Activated gamma-delta T cell treated with anti-CD3 and anti-CD28 coated beads, Interleukin-2, amount 50 U/mL, for 16 hours (primary cell): ENCODE measurements around the gene LDLRAD3.
"Not testable (repeated sequence)": the region's sequence is repeated elsewhere in the genome, so short reads cannot be mapped to it uniquely, and the experiment has no call there.

Source experiments
- DNase-seq: peaks from one replicate; pipeline ENCODE4 v3.0.0-alpha.2; 2020; ENCODE audit warnings: low read depth

Gene LDLRAD3, protein sequence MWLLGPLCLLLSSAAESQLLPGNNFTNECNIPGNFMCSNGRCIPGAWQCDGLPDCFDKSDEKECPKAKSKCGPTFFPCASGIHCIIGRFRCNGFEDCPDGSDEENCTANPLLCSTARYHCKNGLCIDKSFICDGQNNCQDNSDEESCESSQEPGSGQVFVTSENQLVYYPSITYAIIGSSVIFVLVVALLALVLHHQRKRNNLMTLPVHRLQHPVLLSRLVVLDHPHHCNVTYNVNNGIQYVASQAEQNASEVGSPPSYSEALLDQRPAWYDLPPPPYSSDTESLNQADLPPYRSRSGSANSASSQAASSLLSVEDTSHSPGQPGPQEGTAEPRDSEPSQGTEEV

GRCh38 chr11:35943713-35944502 is at the start of gene LDLRAD3:
LDLRAD3 (plus strand) TSS chr11:35944062; CDS start chr11:35944099, 37 bp downstream.
- peak; percentile 6 for DNase-seq

GRCh38 chr11:35897019-35897418 is 46.8 kb upstream of the LDLRAD3 start:
- no peak for DNase-seq

- no peak for DNase-seq
These were observed 40.9 kb upstream of the LDLRAD3 start for GRCh38 chr11:35902961-35903360.

- no peak for DNase-seq
These were observed 38.1 kb upstream of the LDLRAD3 start for GRCh38 chr11:35905646-35906276.

GRCh38 chr11:35906277-35906661 is 37.6 kb upstream of the LDLRAD3 start:
- no peak for DNase-seq

DNA sequence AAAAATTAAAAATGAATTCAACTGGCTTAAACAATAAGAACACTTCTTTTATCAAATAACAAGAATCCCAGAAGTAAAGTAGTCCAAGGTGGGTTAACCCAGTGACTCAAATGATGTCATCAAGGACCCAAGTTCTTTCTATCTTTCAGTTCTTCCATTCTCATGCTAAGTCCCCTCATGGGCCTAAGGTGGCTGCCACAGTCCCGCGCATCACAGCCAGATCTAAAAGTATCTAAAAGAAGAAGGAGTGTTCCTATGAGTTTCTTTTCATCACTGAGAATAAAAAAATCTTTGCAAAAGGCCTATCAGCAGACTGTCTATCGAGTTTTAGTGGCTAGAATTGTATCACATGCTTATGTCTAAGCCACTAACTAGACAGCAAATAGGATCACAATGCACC is 37.2 kb upstream of the LDLRAD3 start:
- DNase-seq = no peak

DNA sequence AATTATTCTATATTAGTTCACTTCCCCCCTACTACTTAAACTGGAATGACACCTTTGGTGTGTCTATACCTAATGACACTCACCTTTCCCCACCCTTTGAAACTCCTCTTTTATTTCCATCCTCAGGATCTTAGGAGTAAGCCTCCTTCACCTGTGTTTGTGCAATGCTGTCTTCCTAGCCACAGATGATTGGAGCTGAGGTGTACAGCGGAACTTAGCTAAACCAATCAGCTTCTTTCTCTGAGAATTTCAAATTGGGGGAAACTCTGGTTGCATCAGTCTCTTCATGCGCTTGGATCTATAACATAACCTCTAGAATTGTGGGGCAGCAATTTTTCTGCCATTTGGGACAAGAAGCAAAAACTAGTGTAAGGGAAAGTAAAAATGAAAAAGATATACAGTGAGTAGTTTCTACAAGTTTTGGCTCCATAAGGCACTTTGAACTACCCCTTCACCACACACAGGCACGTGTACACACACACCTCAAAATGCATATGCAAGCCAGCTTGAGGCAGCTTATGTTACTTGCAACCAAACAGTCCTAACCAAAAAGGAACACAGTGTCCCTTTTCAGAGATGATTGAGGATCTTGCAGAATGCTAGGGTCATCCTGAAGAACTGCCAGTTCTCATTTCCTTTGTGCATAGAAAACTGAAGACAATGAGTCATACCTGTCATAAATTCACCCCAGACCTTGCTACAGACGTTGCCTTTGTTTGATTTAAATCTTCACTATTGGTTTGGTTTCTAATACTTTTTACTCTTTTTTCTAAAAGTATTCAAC is 36.0 kb upstream of the LDLRAD3 start:
- no peak for DNase-seq

DNA sequence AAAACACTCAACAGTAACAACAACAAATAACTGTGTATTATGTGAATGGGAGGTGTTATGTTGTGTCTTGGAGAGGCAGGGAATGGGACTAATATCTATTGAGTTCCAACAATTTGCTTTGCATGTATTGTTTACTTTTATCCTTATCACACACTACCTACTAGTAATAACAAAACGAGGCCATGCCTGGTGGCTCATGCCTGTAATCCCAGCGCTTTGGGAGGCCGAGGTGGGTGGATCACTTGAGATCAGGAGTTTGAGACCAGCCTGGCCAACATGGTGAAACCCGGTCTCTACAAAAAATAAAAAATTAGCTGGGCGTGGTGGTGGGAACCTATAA is 35.5 kb upstream of the LDLRAD3 start:
- DNase-seq = not testable (repeated sequence)

DNA sequence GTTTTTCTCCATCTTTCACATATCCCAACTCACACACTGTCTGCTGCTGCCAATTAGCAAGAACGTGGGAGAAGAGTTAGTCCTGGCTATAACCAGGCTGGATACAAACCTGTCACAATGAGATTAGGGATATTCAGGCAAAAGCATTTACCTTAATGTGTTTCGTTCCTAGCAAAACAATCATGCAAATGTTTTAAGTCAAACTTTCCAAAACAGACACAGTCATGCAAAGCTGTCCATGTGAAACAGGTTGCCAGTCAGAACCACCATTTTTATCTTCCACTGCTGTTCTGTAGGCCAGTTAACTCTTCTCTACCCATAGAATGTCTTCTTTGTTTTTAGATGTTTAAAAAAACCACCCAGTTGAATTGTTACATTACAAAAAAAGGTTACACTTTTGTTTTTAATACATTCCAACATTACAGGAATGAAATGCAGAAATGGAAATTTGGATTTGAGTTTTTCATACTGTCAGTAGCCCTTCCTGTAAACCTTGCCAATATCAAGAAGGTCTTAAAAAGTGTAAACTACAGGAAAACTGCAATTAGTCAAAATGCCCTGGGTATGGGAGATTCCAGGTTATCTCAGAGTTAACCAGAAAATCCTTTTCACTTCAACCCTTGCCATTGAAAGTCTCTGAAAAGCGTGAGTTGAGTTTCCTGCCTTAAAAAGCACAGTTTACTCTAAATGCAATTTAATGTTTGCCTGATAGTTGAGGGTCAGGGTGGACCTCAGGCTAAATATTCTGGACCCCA is 34.2 kb upstream of the LDLRAD3 start:
- no peak for DNase-seq

- DNase-seq = no peak
These were observed 32.8 kb upstream of the LDLRAD3 start for GRCh38 chr11:35911013-35911412.

DNA sequence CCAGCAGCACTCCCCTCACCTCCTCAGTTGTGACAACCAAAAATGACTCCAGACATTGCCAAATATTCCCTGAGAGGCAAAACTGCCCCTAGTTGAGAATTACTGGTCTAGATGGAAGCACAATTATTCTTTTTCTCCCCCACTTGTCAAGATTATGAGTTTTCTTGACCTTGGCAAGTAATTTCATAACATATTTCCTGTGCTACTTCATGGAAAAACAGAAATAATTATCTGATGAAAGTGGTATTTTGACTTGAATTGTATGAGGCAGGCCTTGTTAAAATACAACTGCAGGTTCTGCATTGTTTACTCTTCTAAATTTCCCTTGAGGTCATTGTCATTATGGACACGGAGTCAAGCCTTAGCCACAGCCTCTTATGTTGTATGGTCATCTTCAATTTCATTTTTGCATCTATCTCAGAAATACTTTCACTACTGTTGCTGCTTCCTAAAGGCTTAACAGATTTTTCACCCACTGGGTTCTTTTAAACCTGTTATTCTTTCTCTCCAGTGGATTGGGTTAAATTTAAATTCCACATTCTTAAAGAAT is 32.2 kb upstream of the LDLRAD3 start:
- DNase-seq = no peak

GRCh38 chr11:35912436-35912835 is 31.4 kb upstream of the LDLRAD3 start:
- not testable (repeated sequence) for DNase-seq

DNA sequence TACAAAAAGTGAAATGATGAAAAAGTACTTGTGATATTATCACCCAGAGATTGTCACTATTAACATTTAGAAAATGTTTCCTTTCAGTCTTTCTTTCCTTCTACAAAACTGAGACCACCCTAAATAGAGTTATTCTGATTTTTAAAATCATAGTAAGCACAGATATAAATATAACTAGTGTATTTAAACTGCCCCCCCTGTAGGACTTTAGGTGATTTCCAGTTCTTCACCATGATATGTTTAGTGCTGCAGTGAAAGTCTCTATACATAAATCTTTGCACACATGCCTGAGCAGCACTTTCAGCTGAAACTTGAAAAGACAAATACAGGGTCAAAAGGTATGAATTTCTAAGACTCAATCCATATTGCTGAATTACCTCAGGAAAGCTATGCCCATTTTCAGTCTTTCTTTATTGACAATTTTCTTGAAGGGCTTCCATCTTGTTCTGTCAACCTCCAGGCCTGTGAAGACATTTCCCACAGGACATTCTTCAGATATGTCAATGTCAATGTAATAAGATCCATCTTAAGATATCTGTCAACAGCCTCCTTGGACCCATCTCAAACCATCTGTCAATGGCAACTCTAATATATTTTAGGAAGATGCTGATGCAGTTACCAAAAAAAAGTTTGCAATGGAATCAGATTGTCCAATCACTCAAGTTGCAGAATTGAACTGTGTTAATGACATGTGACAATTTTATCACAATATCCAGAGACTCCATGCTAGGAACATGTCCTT is 30.8 kb upstream of the LDLRAD3 start:
- no peak for DNase-seq

- no peak for DNase-seq
These were observed 29.0 kb upstream of the LDLRAD3 start for GRCh38 chr11:35914816-35915215.

GRCh38 chr11:35916270-35916669 is 27.6 kb upstream of the LDLRAD3 start:
- DNase-seq = no peak

- no peak for DNase-seq
These were observed 26.2 kb upstream of the LDLRAD3 start for GRCh38 chr11:35917676-35918075.

DNA sequence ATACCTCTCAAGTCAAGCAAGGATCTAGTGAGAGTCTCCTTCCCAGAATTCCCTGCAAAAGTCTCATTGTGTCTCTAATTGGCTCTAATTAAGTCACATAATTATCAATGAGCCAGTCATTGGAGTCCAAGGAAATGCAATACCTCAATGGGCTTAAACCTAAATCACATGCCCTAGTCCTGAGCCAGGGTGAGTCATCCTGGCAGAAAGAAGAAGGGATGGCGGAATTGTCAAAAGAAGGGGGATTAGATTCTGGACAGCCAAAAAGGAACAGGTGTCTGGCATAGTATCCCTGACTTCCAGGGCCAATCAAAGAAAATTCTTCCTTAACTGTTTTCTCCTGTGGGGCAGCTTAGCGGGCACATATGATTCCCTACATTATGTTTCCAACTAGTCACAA is 25.1 kb upstream of the LDLRAD3 start:
- no peak for DNase-seq

DNA sequence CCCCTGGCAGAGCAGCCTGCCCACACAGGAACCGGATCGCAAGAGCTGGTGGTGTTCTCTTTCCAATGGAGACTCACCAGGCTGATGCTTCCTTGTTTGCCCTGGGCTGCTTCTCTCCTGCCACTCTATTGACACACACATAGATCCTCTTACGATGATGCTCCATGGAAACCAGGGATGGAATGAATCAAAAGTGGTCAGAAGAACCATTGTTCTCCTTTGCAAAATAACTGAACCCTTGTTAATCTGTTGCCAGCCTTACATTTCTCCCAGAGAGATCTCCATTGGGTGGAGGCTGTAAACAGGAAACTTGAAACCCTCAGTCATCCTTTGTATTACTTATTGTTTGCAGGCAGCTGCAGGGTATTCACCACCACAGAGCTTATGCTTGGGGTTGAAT is 24.6 kb upstream of the LDLRAD3 start:
- DNase-seq = no peak

DNA sequence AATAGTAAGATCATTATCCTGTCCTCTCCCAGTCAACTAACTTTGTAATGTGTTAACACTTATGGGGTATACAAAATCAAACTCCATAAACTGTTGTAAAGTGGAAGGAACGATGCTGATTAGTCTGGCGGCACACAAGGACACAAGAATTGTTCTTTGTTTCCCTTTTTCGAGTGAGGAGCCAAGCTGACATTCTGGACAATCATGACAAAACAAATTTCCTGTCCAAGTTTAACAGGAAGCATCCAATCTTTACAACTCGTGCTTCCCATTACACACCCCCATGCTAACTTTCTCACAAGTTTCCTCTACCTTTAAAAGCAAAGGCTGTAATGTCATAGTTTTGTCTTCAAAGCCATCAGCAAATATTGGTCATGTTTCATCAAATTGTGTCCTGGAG is 20.4 kb upstream of the LDLRAD3 start:
- no peak for DNase-seq

DNA sequence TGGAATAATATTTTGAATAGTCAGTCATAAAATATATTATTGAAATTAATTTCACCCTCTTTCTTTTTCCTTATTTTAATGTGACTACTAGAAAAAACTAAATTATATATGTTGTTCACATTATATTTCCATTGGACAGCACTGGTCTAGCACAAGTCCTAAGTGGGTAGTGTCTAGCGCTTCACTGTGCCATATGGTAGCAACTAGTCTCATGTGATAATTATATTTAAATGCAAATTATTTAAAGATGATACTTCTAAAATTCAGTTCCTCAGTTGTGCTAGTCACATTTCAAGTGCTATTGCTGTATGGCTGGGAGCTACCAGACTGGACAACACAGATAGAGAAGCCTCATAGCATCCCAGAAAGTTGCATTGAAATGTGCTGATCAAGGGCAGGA is 19.1 kb upstream of the LDLRAD3 start:
- no peak for DNase-seq

DNA sequence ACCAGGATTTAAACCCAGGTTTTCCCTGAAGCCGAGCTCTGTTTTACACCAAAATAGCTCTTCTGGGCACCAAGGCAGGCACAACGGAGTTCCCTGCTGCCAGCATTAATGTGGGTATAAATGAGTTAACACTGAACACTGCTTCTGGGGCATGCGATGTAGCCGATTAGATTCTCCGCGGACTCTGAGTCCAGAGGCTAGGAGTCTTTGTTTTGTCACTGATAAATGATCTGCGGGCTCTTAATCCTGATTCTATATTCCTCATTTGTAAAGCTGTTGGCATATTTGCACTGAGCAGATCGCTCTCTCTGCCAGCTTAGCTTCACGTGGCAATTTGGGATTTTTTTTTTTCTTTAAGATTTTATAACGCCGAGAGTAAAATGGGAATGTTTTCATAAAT is 16.8 kb upstream of the LDLRAD3 start:
- DNase-seq = no peak
